Bronchial epithelial cell (primary cell): Measurements from ENCODE around the gene RABL3. TPM values are rescaled to one million over a fixed set of nuclear protein-coding genes. Genes with fewer than 3 reads are reported as not detected.
"Not testable (repeated sequence)": the region's sequence is repeated elsewhere in the genome, so short reads cannot be mapped to it uniquely, and the experiment has no call there.

Experiments used
- DNase-seq: peaks from one replicate; pipeline ENCODE4 v3.0.0-alpha.2; 2010; ENCODE audit warnings: low read depth
- FAIRE-seq: peaks from 2 replicates; lab custom pipeline; 2011; peaks lifted over from hg19 to GRCh38; lab: Jason Lieb, UNC
- H3K27me3 ChIP-seq: 2 replicates; pipeline ENCODE4 v1.5.1; 2011; ENCODE audit warnings: low read length; ENCODE audit not compliant: control insufficient read depth, insufficient read depth
- H3K36me3 ChIP-seq: 2 replicates; pipeline ENCODE4 v1.5.1; 2011; ENCODE audit warnings: low read length; ENCODE audit not compliant: control insufficient read depth, insufficient read depth
- H3K4me3 ChIP-seq: 2 replicates; pipeline ENCODE4 v1.5.1; 2011; ENCODE audit warnings: mild to moderate bottlenecking, low read depth, low read length, control low read depth
- total RNA-seq: library from RNA; depleted of rRNA; stranded (reverse); fragments of >200 nt; gene quantifications from 2 replicates; pipeline ENCODE4 v1.2.1, GENCODE V29; 2014
- TF ChIP-seq, protein P1 (sequence below): IDR thresholded peaks from 2 replicates; pipeline ENCODE4 v1.5.1; 2011; ENCODE audit warnings: mild to moderate bottlenecking, moderate library complexity, low read length, control low read depth, inconsistent platforms; ENCODE audit not compliant: insufficient read depth, severe bottlenecking

Gene RABL3, protein sequence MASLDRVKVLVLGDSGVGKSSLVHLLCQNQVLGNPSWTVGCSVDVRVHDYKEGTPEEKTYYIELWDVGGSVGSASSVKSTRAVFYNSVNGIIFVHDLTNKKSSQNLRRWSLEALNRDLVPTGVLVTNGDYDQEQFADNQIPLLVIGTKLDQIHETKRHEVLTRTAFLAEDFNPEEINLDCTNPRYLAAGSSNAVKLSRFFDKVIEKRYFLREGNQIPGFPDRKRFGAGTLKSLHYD
- total RNA-seq = 22.5 and 31.1 TPM in 2 replicates

DNA sequence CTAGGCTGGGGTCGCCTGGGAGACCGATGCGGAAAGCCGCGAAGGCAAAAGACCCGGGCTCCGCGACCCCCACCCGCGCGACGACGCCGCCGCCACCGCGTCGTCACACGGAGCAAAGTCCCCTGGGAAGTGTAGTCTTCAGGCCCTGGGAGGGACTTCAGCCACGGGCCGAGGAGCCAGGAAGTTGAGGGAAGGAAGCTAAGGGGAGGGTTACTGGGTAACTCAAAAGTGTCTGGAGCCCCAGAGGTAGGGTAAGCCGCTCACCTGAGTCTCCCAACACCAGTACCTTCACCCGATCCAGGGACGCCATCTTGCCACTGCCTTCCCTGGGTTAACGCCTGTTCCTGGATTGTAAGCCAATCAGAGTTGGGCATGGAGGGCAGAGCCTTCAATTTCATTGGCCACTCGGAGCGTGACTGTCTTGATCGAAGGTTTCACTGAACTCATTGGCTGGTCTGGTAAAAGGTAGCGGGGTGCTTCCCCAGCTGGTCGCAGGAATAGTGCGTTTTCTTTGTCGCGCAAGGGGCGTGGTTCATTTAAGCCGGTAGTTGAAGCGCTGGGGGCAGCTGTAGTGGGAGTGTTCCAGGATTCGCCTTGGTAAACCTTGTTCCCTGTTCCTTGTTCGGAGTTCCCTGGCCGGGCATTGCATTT, at the start of gene RABL3, which contains the start of gene GTF2E1:
Gene RABL3, minus strand, starts transcription at position 319 of the 651 bp plus-strand sequence. Its CDS starts 9 bp downstream, at position 310.
Gene GTF2E1, plus strand, starts transcription at position 547 of the 651 bp plus-strand sequence. CDS start 7,809 bp downstream, outside the sequence.
- Histone ChIP-seq H3K27me3 (no peaks in the 10 kb centered on the region), H3K36me3 (no peaks in the 10 kb centered on the region), H3K4me3 (peak within 1 kb of the TSS; percentile 73)
- peak; percentile 99 for FAIRE-seq
- peak; percentile 99 for DNase-seq
- TF ChIP-seq, protein P1, sequence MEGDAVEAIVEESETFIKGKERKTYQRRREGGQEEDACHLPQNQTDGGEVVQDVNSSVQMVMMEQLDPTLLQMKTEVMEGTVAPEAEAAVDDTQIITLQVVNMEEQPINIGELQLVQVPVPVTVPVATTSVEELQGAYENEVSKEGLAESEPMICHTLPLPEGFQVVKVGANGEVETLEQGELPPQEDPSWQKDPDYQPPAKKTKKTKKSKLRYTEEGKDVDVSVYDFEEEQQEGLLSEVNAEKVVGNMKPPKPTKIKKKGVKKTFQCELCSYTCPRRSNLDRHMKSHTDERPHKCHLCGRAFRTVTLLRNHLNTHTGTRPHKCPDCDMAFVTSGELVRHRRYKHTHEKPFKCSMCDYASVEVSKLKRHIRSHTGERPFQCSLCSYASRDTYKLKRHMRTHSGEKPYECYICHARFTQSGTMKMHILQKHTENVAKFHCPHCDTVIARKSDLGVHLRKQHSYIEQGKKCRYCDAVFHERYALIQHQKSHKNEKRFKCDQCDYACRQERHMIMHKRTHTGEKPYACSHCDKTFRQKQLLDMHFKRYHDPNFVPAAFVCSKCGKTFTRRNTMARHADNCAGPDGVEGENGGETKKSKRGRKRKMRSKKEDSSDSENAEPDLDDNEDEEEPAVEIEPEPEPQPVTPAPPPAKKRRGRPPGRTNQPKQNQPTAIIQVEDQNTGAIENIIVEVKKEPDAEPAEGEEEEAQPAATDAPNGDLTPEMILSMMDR = no peak

DNA sequence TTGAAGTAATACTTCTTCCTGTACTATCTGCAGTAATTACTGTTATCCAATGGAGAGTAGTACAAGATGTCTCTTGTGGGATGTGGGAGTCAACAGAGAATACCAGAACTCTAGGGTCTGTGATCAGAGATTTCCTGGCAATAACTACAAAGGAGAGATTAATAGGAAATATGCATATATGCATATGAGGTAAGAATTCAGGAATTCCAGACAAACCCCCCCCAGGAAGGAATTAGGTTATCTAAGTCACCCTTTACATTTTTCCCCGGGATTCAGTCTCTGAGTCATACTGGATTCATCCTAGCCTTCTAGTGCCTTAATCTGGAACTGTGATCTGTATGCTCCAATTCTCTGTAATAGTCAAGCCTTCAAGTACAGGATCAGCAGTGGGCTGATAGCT, 49.6 kb upstream of the RABL3 start:
- Histone ChIP-seq H3K4me3 (no peak overlapping the region), H3K36me3 (no peaks in the 10 kb centered on the region), H3K27me3 (no peaks in the 10 kb centered on the region)
- DNase-seq = peak; percentile 60
- TF ChIP-seq, protein P1 = no peak
- no peak for FAIRE-seq

DNA sequence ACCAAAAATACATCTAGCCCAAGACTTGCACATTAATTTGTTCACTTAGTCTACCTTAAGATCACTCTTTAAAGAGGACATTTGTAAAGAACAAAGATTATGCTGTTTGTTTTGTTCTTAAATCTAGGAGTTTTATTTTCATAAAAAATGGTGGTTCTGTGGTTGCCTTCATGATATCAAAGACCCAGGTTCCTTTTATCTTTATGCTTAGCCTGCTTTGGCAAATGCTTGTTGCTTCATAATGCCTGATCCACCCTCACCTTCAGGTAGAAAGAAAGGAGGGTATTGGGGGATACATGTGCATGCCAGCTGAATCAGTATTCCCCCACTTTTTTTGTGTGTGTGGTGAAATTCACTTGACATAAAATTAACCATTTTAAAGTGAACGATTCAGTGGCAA, 48.7 kb upstream of the RABL3 start:
- H3K27me3 ChIP-seq = no peaks in the 10 kb centered on the region
- TF ChIP-seq, protein P1 = no peak
- DNase-seq (no peak), FAIRE-seq (no peak)
- H3K4me3 ChIP-seq = no peak overlapping the region
- no peaks in the 10 kb centered on the region for H3K36me3 ChIP-seq

DNA sequence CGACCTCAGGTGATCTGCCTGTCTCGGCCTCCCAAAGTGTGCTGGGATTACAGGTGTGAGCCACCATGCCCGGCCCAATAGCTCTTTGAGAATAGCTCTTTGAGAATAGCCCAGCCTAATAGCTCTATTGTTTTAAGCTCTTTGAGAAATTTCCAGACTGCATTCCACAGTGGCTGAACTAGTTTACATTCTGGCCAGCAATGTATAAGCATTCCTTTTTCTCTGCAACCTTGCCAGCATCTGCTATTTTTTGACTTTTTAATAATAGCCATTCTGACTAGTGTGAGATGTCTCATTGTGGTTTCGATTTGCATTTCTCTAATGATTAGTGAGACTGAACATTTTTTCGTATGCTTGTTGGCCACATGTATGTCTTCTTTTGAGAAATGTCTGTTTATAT, 43.5 kb upstream of the RABL3 start:
- DNase-seq, H3K4me3 ChIP-seq, FAIRE-seq, H3K36me3 ChIP-seq, H3K27me3 ChIP-seq: not testable (repeated sequence)

DNA sequence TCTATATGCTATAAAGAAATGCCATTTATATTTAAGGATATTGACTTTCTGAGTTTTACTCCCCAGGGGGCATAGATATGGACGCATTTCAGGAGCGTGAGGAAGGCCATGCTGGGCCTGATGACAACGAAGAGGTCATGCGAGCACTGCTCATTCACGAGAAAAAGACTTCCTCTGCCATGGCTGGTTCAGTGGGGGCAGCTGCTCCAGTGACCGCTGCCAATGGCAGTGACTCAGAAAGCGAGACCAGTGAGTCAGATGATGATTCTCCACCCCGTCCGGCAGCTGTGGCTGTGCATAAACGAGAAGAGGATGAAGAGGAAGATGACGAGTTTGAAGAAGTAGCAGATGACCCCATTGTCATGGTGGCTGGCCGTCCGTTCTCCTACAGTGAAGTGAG, 38.7 kb upstream of the RABL3 start:
- TF ChIP-seq, protein P1 = no peak
- H3K27me3 ChIP-seq = no peaks in the 10 kb centered on the region
- no peak overlapping the region for H3K4me3 ChIP-seq
- no peaks in the 10 kb centered on the region for H3K36me3 ChIP-seq
- FAIRE-seq (no peak), DNase-seq (peak; percentile 65)

DNA sequence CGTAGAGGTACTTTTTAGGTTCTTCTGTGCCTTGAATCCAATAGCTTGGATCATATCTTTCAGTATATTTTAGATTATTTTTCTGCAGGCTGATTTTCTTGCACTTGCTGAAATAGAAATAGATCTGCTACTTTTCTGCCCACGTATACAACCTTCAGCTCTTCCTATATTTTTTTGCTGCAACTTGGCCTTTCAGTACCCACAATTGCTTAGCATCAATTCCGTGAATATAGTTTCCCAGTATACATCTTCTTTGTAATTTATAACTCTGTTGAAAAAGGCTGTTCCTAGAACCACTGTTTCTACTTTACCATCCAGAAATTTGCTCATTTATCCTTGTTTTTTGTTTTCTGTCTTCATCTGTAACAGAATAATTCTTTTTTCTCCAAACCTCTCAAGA, 36.5 kb upstream of the RABL3 start:
- no peak for DNase-seq
- Histone ChIP-seq H3K27me3 (no peaks in the 10 kb centered on the region), H3K4me3 (no peak overlapping the region), H3K36me3 (no peaks in the 10 kb centered on the region)
- FAIRE-seq = no peak
- TF ChIP-seq, protein P1 = no peak
